Glutamatergic neuron (in vitro differentiated cells): ENCODE measurements around the gene ANTXR1. TPM values are rescaled to one million over a fixed set of nuclear protein-coding genes. Genes with fewer than 3 reads are reported as not detected.

Source experiments
- DNase-seq: peaks from one replicate; pipeline ENCODE4 v3.0.0; 2022
- H3K27ac Mint-ChIP-seq: one replicate; pipeline ENCODE4 v1.8.0; 2020; ENCODE audit warnings: mild to moderate bottlenecking, mixed read lengths, inconsistent platforms; ENCODE audit not compliant: unreplicated experiment
- H3K27me3 Mint-ChIP-seq: one replicate; pipeline ENCODE4 v1.8.0; 2020; ENCODE audit warnings: mild to moderate bottlenecking, moderate library complexity, mixed read lengths, inconsistent platforms; ENCODE audit not compliant: unreplicated experiment
- H3K36me3 Mint-ChIP-seq: one replicate; pipeline ENCODE4 v1.8.0; 2020; ENCODE audit warnings: mild to moderate bottlenecking, mixed read lengths, inconsistent platforms; ENCODE audit not compliant: unreplicated experiment
- H3K4me1 Mint-ChIP-seq: one replicate; pipeline ENCODE4 v1.8.0; 2020; ENCODE audit warnings: mild to moderate bottlenecking, low read depth, mixed read lengths, inconsistent platforms; ENCODE audit not compliant: unreplicated experiment
- H3K4me3 Mint-ChIP-seq: one replicate; pipeline ENCODE4 v1.8.0; 2020; ENCODE audit warnings: mild to moderate bottlenecking, mixed read lengths, inconsistent platforms; ENCODE audit not compliant: unreplicated experiment
- H3K9me3 Mint-ChIP-seq: one replicate; pipeline ENCODE4 v1.8.0; 2020; ENCODE audit warnings: mild to moderate bottlenecking, moderate library complexity, mixed read lengths, inconsistent platforms; ENCODE audit not compliant: unreplicated experiment
- total RNA-seq: library from RNA; stranded (reverse); fragmentation: NEBNext Ultra II Directional; extraction: Animal tissue kit (Norgen Biotek cat#: 25700); gene quantifications from one replicate; pipeline ENCODE4 v1.2.1, GENCODE V29; 2021; ENCODE audit not compliant: unreplicated experiment
- TF ChIP-seq, protein P1 (sequence below): fragments of 200-600 bp; sonication (generic); IDR thresholded peaks from one replicate; pipeline ENCODE4 v1.5.0; 2021; ENCODE audit not compliant: partially characterized antibody, unreplicated experiment

ANTXR1 gene
- total RNA-seq, 1 donor from 2014 or later = 26.7 TPM

DNA sequence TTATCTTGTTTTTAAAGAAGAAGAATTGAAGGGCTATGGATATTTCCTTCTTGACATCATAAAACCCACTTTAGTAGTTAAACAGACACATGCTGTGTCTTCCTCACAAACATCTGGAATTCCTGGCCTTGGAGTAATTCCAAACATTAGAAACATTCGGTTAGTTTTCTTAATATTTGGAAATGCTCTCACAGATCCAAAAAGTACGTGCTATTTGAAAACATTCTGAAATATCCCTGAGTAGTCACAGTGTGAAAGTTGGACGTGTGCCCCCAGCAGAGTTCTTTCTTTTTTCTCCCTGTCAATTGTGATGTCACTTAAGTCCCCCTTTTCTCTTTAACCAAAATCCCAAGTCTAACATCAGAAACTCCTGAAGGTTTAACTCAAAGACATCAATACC lies 91.3 kb downstream of the ANTXR1 start:
- H3K9me3 Mint-ChIP-seq = no peaks in the 10 kb centered on the region
- H3K4me3 Mint-ChIP-seq = no peak overlapping the region
- no peaks in the 10 kb centered on the region for H3K36me3 Mint-ChIP-seq
- no peak overlapping the region for H3K27ac Mint-ChIP-seq
- TF ChIP-seq, protein P1, sequence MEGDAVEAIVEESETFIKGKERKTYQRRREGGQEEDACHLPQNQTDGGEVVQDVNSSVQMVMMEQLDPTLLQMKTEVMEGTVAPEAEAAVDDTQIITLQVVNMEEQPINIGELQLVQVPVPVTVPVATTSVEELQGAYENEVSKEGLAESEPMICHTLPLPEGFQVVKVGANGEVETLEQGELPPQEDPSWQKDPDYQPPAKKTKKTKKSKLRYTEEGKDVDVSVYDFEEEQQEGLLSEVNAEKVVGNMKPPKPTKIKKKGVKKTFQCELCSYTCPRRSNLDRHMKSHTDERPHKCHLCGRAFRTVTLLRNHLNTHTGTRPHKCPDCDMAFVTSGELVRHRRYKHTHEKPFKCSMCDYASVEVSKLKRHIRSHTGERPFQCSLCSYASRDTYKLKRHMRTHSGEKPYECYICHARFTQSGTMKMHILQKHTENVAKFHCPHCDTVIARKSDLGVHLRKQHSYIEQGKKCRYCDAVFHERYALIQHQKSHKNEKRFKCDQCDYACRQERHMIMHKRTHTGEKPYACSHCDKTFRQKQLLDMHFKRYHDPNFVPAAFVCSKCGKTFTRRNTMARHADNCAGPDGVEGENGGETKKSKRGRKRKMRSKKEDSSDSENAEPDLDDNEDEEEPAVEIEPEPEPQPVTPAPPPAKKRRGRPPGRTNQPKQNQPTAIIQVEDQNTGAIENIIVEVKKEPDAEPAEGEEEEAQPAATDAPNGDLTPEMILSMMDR = no peak
- DNase-seq = no peak
- no peaks in the 10 kb centered on the region for H3K27me3 Mint-ChIP-seq
- no peaks in the 10 kb centered on the region for H3K4me1 Mint-ChIP-seq

DNA sequence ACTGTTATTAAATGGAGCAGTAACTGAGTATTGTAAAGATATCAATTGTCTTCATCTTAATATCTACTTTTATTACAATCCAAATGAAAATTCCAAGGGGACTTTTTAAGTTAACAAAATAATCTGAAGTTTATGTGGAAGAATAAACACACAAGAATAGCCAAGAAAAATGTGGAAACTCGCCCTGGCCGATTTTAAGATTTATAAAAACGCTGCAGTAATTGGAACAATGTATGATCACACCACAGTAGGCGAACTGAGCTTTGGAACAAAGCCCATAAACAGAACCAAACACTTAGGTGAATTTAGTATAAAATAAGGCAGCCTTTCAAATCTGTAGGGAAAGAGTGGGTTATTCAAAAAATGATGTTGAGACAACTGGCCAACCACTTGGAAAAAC lies 96.3 kb downstream of the ANTXR1 start:
- H3K27ac Mint-ChIP-seq = no peak overlapping the region
- H3K4me3 Mint-ChIP-seq = no peak overlapping the region
- TF ChIP-seq, protein P1 = no peak
- peaks cover 2% of the 10 kb centered on the region for H3K9me3 Mint-ChIP-seq
- no peak for DNase-seq
- H3K4me1 Mint-ChIP-seq = peaks cover 3% of the 10 kb centered on the region
- peaks cover 10% of the 10 kb centered on the region for H3K36me3 Mint-ChIP-seq
- H3K27me3 Mint-ChIP-seq = no peaks in the 10 kb centered on the region

DNA sequence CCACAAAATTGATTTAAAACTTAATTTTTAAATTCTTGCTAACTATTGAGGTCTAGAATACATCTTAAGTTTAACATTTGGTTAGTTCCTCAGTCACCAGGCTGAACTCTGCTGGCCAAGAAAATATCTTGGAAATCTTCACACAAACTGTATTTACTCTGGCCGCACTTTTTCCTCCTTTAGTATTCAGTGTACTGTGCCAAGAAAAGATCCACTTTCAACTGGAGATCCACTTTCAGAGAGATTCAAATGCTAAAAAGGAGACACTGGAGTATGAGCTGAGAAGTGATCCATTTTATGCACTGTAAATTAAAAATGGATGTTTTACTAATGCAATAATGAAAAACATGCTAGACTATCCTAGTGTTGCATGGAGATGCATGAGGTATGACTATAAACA lies 98.1 kb downstream of the ANTXR1 start:
- Mint-ChIP-seq H3K27me3 (no peaks in the 10 kb centered on the region), H3K27ac (no peak overlapping the region), H3K9me3 (peaks cover 2% of the 10 kb centered on the region), H3K4me1 (peaks cover 3% of the 10 kb centered on the region), H3K4me3 (no peak overlapping the region), H3K36me3 (peaks cover 10% of the 10 kb centered on the region)
- TF ChIP-seq, protein P1 = no peak
- DNase-seq = no peak

DNA sequence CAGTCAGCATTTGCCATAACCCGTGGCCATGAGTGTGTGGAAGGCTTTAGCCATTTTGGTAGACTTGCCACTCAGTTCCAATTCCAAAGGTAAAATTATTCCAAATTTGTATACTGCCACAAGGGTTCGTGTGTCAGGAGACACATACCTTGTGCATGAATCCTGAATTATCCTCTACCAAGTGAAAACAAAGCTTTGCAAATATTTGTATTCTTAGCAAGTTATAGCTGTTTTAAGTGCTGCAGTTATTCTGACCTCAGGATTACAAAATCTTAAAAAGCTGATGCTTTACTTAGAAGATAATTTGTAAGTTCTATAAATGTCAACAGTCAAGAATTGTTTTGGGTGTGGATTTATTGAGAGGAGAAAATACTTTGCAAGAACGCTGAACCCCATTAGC lies 100.6 kb downstream of the ANTXR1 start:
- TF ChIP-seq, protein P1 = no peak

DNA sequence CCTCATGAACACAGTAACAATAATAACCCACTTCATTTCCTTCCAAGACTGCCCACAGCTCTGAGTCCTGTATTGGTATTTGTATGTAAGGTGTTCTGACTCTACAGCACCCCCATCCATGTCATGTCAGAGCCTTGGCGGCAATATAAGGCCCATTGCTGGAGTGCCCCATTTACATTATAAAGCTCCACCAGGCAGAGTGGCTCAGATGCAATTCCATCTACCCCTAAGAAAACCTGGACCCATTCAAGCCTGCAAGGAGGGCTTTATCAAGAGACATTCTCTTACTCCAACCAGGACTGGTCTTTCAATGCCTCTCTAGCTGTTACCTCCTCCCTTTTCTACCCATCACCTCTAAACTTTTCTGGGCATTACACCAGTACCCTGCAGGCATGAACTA lies 101.6 kb downstream of the ANTXR1 start:
- H3K4me3 Mint-ChIP-seq = no peak overlapping the region
- peaks cover 2% of the 10 kb centered on the region for H3K9me3 Mint-ChIP-seq
- H3K4me1 Mint-ChIP-seq = peaks cover 3% of the 10 kb centered on the region
- H3K27me3 Mint-ChIP-seq = no peaks in the 10 kb centered on the region
- H3K27ac Mint-ChIP-seq = no peak overlapping the region
- H3K36me3 Mint-ChIP-seq = peaks cover 10% of the 10 kb centered on the region
- no peak for DNase-seq
- TF ChIP-seq, protein P1 = no peak

More for the DNA sequence above, 100.6 kb downstream of the ANTXR1 start:
- DNase-seq = no peak
- peaks cover 10% of the 10 kb centered on the region for H3K36me3 Mint-ChIP-seq
- peaks cover 2% of the 10 kb centered on the region for H3K9me3 Mint-ChIP-seq
- no peak overlapping the region for H3K27ac Mint-ChIP-seq
- H3K4me3 Mint-ChIP-seq = no peak overlapping the region
- peaks cover 3% of the 10 kb centered on the region for H3K4me1 Mint-ChIP-seq
- H3K27me3 Mint-ChIP-seq = no peaks in the 10 kb centered on the region
